NCI-H524 (cell line): ENCODE measurements around the gene RXRA.

Source experiments
- DNase-seq, 2 experiments: peaks; one replicate each; lab custom pipeline; 2025; lab: John Stamatoyannopoulos, UW

Gene RXRA

DNA sequence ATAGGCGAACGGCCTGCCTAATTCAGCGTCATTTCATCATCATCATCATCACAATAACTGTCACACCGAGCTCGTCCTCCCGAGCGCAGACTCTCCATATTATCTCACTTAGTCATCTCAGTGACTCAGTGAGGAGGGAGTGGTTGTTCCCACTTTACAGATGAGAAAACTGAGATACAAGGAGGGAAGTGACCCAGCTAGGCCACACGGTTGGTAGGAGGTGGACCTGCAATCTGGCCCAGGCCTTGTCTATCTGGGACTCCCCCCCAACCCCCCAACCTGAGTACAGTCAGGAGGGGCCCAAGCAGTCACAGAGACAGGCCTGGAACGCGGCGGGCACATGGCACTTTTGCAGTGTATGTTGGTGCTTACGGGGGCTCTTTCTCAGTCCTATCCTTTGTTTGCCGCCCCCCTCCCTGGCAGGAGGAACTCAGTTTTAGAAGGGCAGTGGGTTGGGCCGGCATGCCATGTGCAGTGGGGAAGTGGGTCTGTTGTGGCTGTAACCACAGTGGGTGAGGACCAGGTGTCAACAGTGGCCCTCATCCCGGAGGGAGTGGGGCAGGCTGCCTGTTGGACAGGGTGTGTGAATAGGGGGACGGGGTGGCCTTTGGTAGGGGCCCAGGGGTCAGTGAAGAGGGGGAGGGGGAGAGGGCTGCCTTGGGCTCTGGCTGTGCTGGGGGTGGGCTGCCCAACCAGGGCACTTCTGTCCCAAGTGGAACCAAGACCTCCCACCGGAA is 1.7 kb upstream of the RXRA start:
- no peak for DNase-seq

DNA sequence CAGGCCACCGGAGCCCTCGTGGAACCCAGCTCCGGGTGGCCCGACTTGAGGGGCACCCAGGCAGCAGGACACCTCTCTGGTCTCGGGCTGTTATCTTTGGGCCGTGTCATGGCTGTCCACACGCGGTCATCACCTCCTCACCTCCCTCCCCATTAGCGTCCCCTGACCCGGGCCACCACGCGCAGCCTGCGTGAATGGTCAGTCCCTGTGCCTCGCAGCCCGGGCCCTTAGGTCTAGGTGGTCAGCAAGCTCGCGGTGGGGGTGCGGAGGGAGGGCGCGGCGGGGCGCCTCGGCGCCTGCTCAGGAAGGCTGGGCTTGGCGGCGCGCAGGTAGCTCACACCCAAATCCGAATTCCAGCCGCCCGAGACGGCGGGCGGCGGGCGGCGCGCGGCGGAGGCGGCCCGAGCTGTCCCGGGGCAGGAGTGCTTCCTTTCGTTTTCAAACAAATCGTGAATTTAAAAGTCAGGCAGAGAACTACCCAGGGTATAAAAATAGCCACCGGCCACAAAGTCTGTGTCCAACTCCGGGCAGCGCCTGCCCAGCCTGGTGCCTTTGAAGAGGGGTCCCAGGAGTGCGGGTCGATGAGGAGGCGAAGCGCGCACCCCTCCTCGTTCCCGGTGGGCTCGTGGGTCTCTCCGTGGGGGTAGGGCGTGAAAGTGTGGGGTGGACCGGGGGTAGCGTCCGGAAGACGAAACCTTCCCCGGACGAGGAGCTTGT is 1.0 kb upstream of the RXRA start:
- no peak for DNase-seq

DNA sequence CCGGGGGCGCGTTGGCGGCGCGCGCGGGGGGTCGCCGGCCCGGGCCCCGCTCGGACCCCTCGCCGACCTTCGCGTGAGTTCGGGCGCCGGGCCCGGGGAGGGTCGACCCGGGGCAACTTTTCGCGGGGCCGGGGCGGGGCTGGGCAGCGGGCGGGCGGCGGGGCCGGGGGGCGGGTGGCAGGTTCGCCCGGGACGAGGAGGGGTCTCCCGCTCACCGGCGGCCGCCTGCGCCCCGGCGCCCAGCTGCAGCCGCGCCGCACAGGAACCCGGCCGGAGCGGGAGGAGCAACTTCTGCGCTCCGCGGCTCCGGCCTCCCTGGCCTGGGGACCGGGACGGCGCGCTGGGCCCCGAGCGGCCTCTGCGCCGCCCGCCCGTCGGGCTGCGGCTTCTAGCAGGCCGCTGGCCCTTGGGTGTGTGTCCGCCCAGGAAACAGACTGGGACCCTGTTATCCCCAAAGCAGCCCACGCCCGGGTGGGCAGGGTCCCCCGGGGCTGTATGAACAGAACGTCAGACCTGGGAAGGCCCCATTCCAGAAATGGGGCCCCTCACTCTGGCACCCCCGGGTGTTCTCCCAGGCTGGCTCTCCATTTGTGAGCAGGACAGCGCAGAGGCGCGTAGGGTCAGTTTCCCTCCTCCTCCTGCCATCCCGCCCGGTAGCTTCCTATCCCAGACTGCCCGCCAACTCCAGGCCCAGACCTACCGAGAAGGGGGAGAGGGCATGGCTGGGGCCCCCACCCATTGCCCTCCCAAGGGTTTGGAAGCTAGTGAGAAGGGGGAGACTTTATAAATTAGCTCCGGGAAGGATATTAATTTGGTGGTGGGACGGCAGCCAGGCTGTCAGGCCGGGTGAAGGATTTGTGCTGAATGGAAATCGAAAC is 708 bp downstream of the RXRA start:
- no peak for DNase-seq

DNA sequence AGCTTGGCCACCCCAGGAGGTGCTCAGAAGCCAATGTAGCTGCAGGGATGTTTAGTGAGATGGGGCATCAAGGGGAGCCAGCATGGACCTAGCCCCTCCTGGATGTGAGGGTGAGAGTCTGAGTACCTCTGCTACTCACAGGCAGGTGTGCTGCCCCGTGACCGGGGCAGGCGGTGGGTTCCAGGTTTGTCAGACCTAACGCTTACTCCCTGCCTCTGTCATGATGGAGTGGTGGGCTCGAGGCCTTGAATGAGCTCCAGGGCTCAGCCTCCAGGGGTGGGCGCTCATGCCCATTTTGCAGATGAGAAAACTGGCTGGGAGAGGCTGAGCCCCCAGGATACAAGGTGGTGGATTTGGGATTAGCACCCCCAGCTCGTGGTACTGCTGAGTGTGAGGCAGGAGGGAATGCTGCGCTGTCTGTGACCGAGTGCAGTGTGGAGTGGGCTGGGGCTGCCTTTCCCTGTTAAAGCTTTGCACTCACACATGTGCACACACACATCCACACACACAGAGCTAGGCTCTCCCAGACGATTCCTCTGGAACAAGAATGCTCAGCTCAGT is 1.5 kb downstream of the RXRA start:
- no peak for DNase-seq

DNA sequence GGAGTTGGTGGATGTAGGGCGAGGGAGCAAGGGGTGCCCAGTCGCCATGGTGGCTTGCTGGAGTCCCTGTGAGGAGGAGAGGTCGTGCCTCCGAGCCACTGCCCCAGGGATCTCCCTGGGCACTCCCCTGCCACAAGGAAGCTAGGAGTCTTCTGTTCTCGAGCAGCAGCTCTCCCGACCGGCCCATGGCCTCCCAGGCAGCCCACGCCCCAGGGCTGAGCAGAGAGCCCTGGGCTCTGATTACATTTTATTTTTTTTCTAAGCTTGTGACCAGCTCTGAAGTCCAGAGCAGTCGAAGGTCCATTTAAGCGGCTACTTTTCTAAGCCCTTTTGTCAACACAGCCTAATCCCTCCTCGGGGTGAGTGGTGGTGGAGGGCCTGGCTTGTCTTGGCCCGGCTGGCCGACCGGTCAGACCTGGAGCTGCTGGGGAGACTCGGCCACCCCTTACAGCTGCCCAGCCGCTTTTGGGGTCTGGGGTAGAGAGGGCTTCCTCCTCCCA is 2.1 kb downstream of the RXRA start:
- DNase-seq, result no peak

DNA sequence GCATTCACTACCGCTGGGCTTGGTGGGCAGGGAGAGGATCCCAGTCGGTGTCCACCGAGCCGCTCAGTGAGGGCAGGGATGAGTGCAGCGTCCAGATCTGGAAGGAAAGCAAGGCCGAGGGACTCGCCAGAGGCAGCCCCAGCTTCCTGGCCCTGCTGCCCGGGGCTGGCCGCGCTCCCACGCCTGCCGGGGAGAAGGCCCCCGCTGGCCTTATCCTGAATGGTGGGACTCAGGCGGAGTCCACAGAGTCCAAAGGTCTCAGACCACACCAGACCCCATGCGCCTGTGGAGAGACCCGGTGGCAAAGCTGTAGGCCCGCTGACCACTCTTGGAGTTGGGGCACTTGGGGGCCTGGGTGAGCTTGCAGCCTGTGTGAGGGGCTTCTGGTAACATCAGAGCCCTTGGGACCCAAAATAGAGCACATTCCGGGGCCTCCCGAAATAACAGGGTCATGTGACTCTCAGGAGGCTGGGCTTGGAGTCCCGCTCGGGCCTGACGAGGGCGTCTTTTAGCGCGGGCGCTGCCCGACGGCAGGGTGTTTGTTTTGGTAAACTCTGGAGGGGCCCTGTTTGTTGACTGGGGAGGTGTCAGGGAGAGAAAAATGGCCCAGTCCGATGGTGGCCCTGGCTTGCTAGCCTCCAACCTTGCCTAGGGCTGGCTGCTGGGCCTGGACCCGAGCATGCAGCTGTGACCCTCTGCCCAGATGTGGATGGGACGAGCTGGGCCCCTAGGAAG is 2.8 kb downstream of the RXRA start:
- no peak for DNase-seq

DNA sequence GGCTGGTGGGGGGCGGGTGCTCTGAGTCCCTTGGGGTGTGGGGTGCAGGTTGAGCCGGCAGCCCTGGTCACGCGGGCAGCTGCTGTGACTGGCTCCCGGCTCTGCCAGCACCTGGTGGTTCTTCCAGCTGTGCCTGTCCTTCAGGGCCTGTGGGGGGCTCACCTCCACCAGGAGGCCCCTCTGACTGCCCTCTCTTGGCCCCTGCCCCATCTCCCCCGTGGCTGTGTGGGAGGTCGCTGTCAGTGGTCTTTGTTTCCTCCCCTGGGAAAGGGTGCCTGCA is 3.3 kb downstream of the RXRA start:
- no peak for DNase-seq

DNA sequence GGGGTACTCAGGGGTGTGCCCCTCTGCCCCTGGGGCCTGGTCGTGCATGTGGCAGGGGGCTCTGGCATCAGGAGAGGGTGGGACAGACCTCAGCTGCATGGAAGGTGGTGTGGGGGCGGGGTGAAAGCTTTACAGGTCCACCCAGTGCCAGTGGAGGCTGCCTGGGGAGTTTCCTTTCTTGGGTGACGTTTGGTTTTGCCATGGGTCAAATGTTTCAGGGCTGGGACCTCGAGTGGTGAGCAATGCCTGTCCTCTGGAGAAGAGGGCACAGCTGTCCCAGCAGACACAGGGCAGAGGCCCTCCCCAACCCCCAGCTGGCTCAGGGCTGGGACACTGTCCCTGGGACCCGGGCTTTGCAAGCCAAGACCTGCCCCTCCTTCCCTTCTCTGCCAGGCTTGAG is 3.6 kb downstream of the RXRA start:
- no peak for DNase-seq

DNA sequence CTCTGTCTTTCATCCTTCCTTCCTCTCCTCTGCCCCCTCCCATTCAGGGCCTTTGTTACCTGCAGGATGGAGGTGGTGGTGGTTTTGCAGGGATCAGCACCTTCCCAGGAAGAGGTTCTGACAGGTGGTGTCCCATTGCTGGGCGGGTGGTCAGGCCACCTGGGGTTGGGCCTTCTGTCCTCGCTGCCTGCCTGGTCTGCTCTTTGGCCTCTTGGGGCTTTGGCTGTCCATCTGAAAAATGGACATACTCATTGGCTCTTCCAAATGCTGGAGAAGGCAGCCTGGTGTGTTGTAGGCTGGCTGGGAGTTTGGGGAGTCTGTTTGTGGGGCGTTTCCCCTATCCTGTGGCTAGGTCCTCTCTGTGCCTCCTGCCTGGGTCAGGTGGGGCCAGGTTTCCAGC is 4.3 kb downstream of the RXRA start:
- DNase-seq, result no peak

DNA sequence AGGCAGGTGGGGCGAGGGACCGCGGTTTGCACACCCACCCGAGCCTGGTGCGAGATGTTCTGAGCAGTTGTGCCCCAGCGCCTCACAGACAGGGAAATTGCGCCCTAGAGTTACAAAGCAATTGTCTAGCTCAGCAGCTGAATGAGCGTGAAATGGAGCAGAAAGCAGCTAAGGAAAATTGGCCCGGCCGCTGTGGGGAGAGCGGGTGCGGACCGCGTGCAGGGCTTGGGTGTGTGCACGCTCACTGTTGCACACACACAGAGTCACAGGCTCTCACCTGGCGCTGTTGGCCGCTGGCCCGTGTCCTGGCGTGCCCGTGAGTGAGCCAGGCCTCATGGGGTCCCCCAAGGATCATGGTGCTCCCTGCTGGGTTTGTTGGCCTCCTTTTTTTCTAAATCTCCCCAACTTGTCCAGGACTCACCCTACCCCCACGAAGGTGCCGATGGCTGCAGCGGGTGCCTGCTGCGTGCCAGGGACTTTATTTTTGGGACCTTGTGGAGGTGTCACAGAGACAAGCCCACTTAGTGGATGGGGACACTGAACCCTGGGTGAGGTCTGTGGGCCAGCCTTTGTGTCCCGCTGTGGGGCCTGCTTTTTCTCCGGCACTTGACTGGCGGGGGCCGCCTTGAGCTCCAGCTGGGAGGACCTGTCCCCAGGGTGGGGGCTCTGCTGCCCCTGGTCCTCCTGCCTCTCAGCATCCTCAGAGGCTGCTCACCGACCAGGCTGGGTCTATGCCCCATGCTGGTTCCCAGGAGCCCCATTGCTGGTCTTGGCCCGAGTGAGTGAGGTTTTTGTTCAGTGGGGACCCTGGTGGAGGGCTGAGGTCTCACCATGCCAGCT is 5.2 kb downstream of the RXRA start:
- no peak for DNase-seq

DNA sequence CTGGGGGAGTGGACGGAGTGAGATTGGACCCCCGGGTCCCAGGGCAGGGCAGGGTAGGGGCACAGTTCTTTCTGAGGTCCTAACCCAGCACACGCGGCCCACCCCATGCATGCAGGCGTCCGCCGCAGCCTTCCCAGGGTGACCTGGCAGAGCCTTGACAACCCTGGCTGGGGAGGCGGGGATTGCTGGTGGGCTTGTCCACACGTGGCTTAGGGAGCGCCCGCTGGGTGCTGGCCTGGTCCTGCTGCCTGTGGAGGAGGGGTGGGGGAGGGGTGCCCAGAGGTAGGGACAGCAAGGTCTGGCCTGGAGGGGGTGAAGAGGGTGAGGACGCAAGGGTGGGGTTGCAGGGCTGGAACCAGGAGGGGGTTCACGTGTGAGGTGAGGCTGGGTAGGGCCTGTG is 6.0 kb downstream of the RXRA start:
- DNase-seq, result no peak

DNA sequence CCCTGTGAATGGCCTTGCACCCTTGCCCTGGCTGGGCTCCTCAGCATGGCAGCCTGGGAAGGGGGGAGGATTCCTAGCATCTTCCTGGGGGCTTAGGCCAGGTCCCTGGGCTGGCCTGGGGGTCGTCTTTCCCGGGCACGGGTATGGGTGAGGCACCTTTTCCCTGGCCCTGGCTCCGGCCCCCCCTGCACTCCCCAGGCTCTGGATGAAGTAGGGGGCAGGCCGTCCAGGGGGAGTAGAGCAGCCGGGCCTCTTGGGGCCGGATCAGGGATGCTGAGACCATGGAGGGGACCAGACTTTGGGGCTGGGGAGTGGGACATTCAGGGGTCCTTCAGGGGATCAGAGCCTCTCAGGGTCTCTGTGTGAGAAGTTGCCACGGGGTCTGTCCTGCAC is 6.6 kb downstream of the RXRA start:
- no peak for DNase-seq

DNA sequence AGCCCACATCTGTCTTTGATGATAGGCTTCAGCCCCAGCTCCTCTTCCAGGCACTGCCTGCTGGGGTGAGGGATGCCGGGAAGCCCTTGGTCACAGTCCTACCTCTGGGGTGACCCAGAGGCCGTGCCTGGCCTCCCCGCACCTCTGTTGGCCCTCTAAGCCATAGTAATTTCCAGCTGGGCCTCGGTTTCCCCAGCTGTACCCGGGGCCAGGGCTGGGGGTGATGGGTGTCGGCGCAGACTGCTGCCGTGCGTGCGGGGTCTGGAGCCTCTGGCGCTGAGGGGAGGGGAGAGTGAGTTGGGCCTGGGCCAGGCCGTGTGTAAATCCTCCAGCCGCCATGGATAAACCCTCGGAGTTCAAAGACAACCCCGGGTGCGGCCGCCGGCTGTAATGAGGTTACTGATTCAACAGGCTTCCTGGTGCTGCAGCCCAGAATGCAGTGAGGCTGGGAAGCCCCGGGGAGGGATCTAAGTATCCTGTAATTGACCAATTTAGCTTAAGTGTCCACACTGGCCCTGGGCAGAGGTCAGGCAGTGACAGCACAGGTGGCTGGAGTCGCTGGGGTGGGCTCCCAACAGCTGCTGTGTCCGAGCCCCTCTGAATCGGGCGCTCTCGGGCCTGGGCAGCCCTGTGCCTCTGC is 7.1 kb downstream of the RXRA start:
- no peak for DNase-seq

DNA sequence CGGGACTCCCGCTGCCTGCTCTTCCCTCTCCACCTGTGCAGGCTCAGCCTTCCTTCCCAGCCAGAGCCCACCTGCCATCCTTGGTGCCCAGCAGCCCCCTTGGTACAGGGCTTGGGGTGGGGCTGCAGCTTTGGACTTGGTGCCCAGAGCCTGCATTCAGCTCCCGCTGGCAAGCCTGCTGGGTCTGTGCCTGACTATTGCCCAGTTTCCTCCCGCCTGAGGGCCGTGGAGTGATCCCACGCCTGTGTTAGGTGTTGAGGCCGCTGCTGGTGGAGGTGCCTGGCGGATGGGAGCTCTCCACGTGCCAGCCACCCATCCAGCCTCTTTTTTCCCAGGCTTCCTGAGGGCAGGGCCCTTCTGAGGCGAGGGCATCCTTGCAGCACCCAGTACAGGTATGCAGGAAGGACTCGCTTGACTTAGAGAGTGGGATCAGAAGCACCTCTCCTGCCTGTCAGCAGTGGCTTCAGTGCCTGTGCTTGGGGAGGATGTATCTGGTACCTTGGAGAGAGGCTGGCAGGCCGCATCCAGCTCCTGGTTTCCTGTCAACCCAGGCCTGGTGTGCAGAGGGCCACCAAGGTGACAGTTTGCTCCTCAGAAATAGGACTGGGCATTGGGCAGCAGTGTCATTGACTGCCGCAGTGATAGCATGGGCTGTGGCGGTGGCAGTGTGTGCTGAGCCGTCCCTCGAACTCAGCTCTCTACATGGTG is 7.8 kb downstream of the RXRA start:
- no peak for DNase-seq

DNA sequence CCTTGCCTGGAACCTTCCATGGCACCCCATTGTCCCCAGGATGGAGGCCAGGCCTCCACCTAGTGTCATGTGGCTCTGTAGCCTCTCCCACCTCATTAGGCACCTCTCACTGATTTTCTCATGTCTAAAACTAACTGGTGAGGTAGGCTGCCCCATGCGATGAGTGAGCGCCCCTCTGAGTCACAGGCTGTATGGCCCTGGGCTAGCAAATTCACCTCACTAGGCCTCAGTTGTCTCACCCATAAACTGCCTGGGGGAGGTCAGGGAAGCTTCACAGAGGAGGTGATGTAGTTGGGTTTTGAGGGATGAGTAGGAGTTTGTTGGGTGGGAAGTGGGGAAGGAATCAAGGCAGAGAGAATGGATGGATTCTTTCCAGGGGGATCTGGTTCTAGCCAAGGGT is 8.8 kb downstream of the RXRA start:
- no peak for DNase-seq

DNA sequence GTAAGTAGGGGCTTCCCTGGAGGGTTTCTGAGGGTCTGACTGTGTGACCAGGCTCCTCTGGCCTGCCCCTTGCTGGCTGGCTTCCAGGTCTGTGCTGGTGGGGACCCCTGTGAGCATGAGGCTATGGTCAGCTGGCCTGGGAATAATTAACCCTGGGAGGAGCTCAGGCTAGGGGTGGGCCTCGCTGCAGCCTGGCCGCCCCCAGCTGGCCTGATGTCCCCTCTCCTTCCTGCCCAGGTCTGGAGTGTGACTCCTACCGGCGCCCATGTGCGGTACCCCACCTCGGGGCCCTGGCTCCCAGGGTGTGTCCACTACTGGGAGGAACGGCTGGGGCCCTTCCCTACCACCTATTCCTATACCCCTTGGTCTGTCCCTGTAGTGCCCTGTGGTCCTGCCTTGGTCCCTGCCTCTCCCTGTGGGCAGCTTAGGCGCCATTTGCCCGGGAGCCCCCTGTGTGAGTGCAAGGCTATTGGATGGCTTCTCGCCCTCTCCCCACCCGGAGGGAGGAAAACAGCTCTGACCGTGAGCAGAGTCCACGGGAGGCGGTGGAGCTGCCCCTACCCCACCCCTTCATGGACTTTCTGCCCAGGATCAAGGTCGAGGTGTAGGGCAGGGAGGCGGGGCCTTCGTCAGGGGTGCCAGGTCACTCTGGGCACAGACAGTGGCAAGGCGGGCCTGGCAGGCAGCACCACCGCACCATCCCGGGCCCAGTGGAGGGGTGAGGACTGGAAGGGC is 9.4 kb downstream of the RXRA start:
- DNase-seq, result no peak

DNA sequence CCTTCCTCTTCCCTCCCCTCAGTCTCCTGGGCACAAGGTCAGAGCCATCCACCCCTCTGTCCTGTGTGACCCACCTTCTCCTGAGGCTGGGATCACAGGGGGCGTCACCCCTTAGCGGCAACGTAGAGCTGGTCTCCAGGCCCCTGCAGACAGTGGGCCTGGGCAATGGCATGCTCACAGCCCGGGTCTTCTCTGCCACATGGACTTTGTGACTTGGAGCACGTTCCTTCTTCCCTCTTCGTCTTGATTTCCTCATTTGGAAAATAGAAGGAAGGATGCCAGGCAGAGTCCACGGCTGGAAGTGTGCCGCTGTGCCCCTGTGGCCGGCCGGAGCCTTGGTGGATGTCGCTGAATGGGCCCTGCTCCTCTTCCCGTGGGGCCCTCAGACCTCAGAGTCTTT is 10.0 kb downstream of the RXRA start:
- no peak for DNase-seq

DNA sequence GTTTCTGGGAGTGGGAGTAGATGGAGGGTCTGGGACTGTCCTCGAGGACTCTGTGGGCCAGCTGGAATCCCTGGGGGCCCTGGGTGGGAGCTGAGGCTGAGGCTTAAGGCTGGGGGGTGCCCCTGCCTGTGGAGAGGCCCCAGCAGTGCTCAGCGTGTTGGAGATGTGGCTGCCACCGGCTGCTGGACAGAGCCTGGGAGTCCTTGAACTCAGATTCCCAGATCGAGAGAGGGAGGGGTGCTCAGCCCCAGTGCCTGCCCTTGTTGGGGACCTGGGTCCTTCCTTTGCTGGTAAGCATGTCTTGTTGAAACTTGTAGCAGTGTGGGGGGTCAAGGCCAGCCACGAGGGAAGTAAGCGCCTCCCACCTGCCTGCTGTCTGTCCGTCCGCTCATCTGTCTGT is 10.7 kb downstream of the RXRA start:
- no peak for DNase-seq

DNA sequence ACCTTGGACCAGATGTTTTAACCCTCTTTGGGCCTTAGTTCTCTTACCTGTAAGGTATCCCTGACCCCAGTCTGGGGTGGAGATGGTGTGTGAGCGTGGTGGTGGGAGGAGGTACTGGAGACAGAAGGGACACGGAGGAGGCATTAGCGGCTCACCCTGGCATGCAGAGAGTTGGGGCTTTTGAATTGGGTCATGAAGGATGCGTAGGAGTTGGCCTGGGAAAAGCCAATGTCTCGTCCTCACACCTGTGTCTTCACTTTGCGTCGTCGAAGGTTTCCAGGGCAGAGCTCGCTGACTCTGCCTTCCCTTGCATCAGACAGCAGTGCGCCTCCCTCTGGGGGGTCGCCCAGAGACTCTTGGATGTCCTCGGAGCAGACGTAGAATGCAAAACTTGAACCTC is 11.2 kb downstream of the RXRA start:
- DNase-seq, result no peak
